SU-DHL-6 (cell line): ENCODE results near the gene NUP188.

Source experiments
- CTCF ChIP-seq: fragments of 200-600 bp; sonication (generic); IDR thresholded peaks from one replicate; pipeline ENCODE4 v1.5.1; 2017; ENCODE audit warnings: antibody characterized with exemption, mild to moderate bottlenecking, low read length, moderate library complexity; ENCODE audit not compliant: insufficient read depth, poor library complexity, severe bottlenecking
- EZH2phosphoT487 ChIP-seq: fragments of 200-600 bp; sonication (generic), shearing (Covaris generic); conservative IDR thresholded peaks from 2 replicates; pipeline ENCODE4 v1.6.1; 2018; ENCODE audit warnings: mild to moderate bottlenecking, antibody characterized with exemption, low read length, moderate library complexity, mixed read lengths

GRCh38 chr9:129011170-129011569 is 63.7 kb downstream of the NUP188 start:
- TF ChIP-seq CTCF = no peak
- no peak for TF ChIP-seq EZH2phosphoT487
